Measurements from ENCODE around the gene LRRTM1. TPM values are rescaled to one million over a fixed set of nuclear protein-coding genes. Genes with fewer than 3 reads are reported as not detected.

The LRRTM1 gene
- total and polyA plus RNA-seq, 2 of the 8 experiments (the other 6 are each of a cell fraction or from before 2014, with no cell fraction given) = 1.4 to 2.3 TPM

- TF ChIP-seq SIX5 (IDR thresholded peaks at IDR 0.05; ENCODE audit: low read depth, low read length) (no peak), JUN (IDR thresholded peaks at IDR 0.05; ENCODE audit: low read depth, low read length) (no peak), TAF7 (optimal IDR thresholded peaks at IDR 0.05; ENCODE audit: borderline replicate concordance, low read depth, low read length) (no peak), SAP30 (IDR thresholded peaks at IDR 0.05; ENCODE audit: insufficient read depth, insufficient replicate concordance, low read length) (no peak), NRF1 (IDR thresholded peaks at IDR 0.05; ENCODE audit: low read depth, low read length) (no peak)
Measured at GRCh38 chr2:80269806-80270205, 34.7 kb downstream of the LRRTM1 start (continued).
